Keratinocyte (primary cell): ENCODE results near the gene OBSCN. TPM values are rescaled to one million over a fixed set of nuclear protein-coding genes. Genes with fewer than 3 reads are reported as not detected.

Experiments used
- DNase-seq: peaks from one replicate; pipeline ENCODE4 v3.0.0-alpha.2; 2011; ENCODE audit warnings: low read depth, missing footprints, low spot score
- FAIRE-seq: peaks from 2 replicates; lab custom pipeline; 2011; peaks lifted over from hg19 to GRCh38; lab: Jason Lieb, UNC
- H2AFZ ChIP-seq: 2 replicates; pipeline ENCODE4 v1.6.0; 2012; ENCODE audit warnings: low read length, control low read depth, inconsistent platforms; ENCODE audit not compliant: control insufficient read depth
- H3K27ac ChIP-seq: 2 replicates; pipeline ENCODE4 v1.5.1; 2011; ENCODE audit warnings: low read length; ENCODE audit not compliant: control insufficient read depth, insufficient read depth
- H3K27me3 ChIP-seq: 3 replicates; pipeline ENCODE4 v1.6.0; 2011; ENCODE audit warnings: low read length; ENCODE audit not compliant: control insufficient read depth, insufficient read depth; ENCODE audit errors: extremely low read depth
- H3K36me3 ChIP-seq, 2 experiments: 2 replicates in 1 of 2; 3 replicates in 1 of 2; pipeline ENCODE4 v1.5.1; 2011; ENCODE audit warnings: low read length in 2 of 2, mild to moderate bottlenecking in 1 of 2; ENCODE audit not compliant: control insufficient read depth in 2 of 2, insufficient read depth in 2 of 2; ENCODE audit errors: extremely low read depth in 1 of 2
- H3K4me1 ChIP-seq: 3 replicates; pipeline ENCODE4 v1.5.1; 2011; ENCODE audit warnings: low read length; ENCODE audit not compliant: control insufficient read depth, insufficient read depth; ENCODE audit errors: extremely low read depth
- H3K4me2 ChIP-seq: 3 replicates; pipeline ENCODE4 v1.6.0; 2011; ENCODE audit warnings: low read depth, low read length; ENCODE audit not compliant: control insufficient read depth, insufficient read depth; ENCODE audit errors: extremely low read depth
- H3K4me3 ChIP-seq, 3 experiments: fragments of 200-600 bp in 1 of 3; sonication (generic) in 1 of 3; 2 replicates in 2 of 3; 3 replicates in 1 of 3; pipeline ENCODE4 v1.5.1; 2011 to 2016; ENCODE audit warnings: low read length in 3 of 3, mild to moderate bottlenecking in 3 of 3, control low read depth in 2 of 3, inconsistent platforms in 1 of 3, low read depth in 1 of 3, mixed read lengths in 1 of 3, mixed run types in 1 of 3, moderate library complexity in 1 of 3; ENCODE audit not compliant: control insufficient read depth in 2 of 3, insufficient read depth in 2 of 3; ENCODE audit errors: extremely low read depth in 1 of 3
- H3K79me2 ChIP-seq: 2 replicates; pipeline ENCODE4 v1.6.0; 2012; ENCODE audit warnings: low read length; ENCODE audit not compliant: control insufficient read depth, insufficient read depth
- H3K9ac ChIP-seq: 3 replicates; pipeline ENCODE4 v1.6.0; 2011; ENCODE audit warnings: low read length; ENCODE audit not compliant: control insufficient read depth, insufficient read depth; ENCODE audit errors: extremely low read depth
- H3K9me1 ChIP-seq: 3 replicates; pipeline ENCODE4 v1.6.0; 2011; ENCODE audit warnings: low read length; ENCODE audit not compliant: control insufficient read depth, insufficient read depth; ENCODE audit errors: extremely low read depth
- H3K9me3 ChIP-seq: 2 replicates; pipeline ENCODE4 v1.5.1; 2012; ENCODE audit warnings: low read depth, low read length; ENCODE audit not compliant: control insufficient read depth
- H4K20me1 ChIP-seq: 3 replicates; pipeline ENCODE4 v1.6.0; 2011; ENCODE audit warnings: low read length; ENCODE audit not compliant: control insufficient read depth, insufficient read depth; ENCODE audit errors: extremely low read depth
- CTCF ChIP-seq, 3 experiments: IDR thresholded peaks in 1 of 3; conservative IDR thresholded peaks in 1 of 3; optimal IDR thresholded peaks in 1 of 3; 2 replicates in 2 of 3; 3 replicates in 1 of 3; pipeline versions ENCODE3 to v1.5.1; 2011; ENCODE audit warnings: low read length in 3 of 3, mild to moderate bottlenecking in 3 of 3, moderate library complexity in 2 of 3, control low read depth in 1 of 3, inconsistent platforms in 1 of 3; ENCODE audit not compliant: insufficient read depth in 2 of 3; ENCODE audit errors: extremely low read depth in 1 of 3
- EZH2 ChIP-seq: IDR thresholded peaks from one replicate; pipeline ENCODE4 v1.6.1; 2012; ENCODE audit warnings: inconsistent platforms, mild to moderate bottlenecking, low read length, moderate library complexity
- dilution Hi-C: fragments of 300-500 bp; cut with MboI; formaldehyde crosslinking; loops from one replicate; pipeline ENCODE4 v1.7.0; 2020; ENCODE audit warnings: low sequenced_read_pairs; ENCODE audit not compliant: extremely low pct_ligation_motif_present
- polyA plus RNA-seq, 5 experiments: library from polyadenylated mRNA; depleted of rRNA in 3 of 5; stranded (reverse) in 3 of 5; stranded (forward) in 1 of 5; unstranded in 1 of 5; fragments of >200 nt; gene quantifications; 1 replicate in 1 of 5; 2 replicates in 3 of 5; 3 replicates in 1 of 5; pipeline versions ENCODE4 v1.2.1 to v1.2.3, GENCODE V29; 2011 to 2012; ENCODE audit warnings: missing spikeins in 2 of 5, low read depth in 1 of 5, low replicate concordance in 1 of 5

OBSCN gene
- polyA plus RNA-seq, 1 donor (not counting 4 experiments of a cell fraction or from before 2014, with no cell fraction given): 1.8 TPM

GRCh38 chr1:228314658-228315483 is 107.0 kb downstream of the OBSCN start:
- no peak for TF ChIP-seq EZH2
- TF ChIP-seq CTCF (optimal IDR thresholded peaks at IDR 0.05 in 1 of 3, IDR thresholded peaks at IDR 0.05 in 1 of 3, conservative IDR thresholded peaks at IDR 0.05 in 1 of 3; ENCODE audit: extremely low read depth in 1 of 3, insufficient read depth in 2 of 3, low read length in 3 of 3): no peak
- Histone ChIP-seq H3K9me3 (peaks cover 1% of the 10 kb centered on the region), H3K4me2 (no peak overlapping the region), H3K9me1 (no peaks in the 10 kb centered on the region), H3K79me2 (no peaks in the 10 kb centered on the region), H3K4me3 (no peak overlapping the region), H2AFZ (no peak overlapping the region), H3K27ac (no peak overlapping the region), H4K20me1 (no peaks in the 10 kb centered on the region), H3K4me1 (no peaks in the 10 kb centered on the region), H3K9ac (no peak overlapping the region), H3K36me3 (no peaks in the 10 kb centered on the region), H3K27me3 (no peaks in the 10 kb centered on the region)
- no peak for DNase-seq
- FAIRE-seq: no peak
- dilution Hi-C loops: no loop called here

GRCh38 chr1:228315484-228315944 is 107.7 kb downstream of the OBSCN start:
- Histone ChIP-seq H3K4me1 (no peaks in the 10 kb centered on the region), H3K79me2 (no peaks in the 10 kb centered on the region), H3K36me3 (no peaks in the 10 kb centered on the region), H3K9me3 (peaks cover 1% of the 10 kb centered on the region), H3K4me2 (no peak overlapping the region), H3K27ac (no peak overlapping the region), H3K9me1 (no peaks in the 10 kb centered on the region), H3K27me3 (no peaks in the 10 kb centered on the region), H3K9ac (no peak overlapping the region), H4K20me1 (no peaks in the 10 kb centered on the region), H3K4me3 (no peak overlapping the region), H2AFZ (no peak overlapping the region)
- TF ChIP-seq CTCF (optimal IDR thresholded peaks at IDR 0.05 in 1 of 3, IDR thresholded peaks at IDR 0.05 in 1 of 3, conservative IDR thresholded peaks at IDR 0.05 in 1 of 3; ENCODE audit: extremely low read depth in 1 of 3, insufficient read depth in 2 of 3, low read length in 3 of 3) (no peak), EZH2 (no peak)
- dilution Hi-C loops: no loop called here
- FAIRE-seq: no peak
- no peak for DNase-seq
